Neural progenitor cell (in vitro differentiated cells): Measurements from ENCODE around the gene ADRA2C. TPM values are rescaled to one million over a fixed set of nuclear protein-coding genes. Genes with fewer than 3 reads are reported as not detected.

Experiments used
- DNase-seq: peaks from one replicate; pipeline ENCODE4 v3.0.0-alpha.2; 2016; ENCODE audit warnings: low spot score
- H2AFZ ChIP-seq: fragments of 200-600 bp; sonication (generic); replicated peaks from 2 replicates; pipeline ENCODE4 v1.6.1; 2016; ENCODE audit warnings: antibody characterized with exemption
- H3F3A ChIP-seq: fragments of 200-600 bp; sonication (generic); 2 replicates; pipeline ENCODE4 v1.6.1; 2016; ENCODE audit warnings: antibody characterized with exemption, low read depth
- H3K27ac ChIP-seq: fragments of 200-600 bp; sonication (generic); 2 replicates; pipeline ENCODE4 v1.5.1; 2016; ENCODE audit warnings: mild to moderate bottlenecking
- H3K27me3 ChIP-seq: fragments of 200-600 bp; sonication (generic); 2 replicates; pipeline ENCODE4 v1.6.1; 2016; ENCODE audit warnings: mild to moderate bottlenecking, moderate library complexity
- H3K36me3 ChIP-seq: fragments of 200-600 bp; sonication (generic); 2 replicates; pipeline ENCODE4 v1.5.1; 2016
- H3K4me1 ChIP-seq: fragments of 200-600 bp; sonication (generic); 2 replicates; pipeline ENCODE4 v1.6.1; 2016; ENCODE audit warnings: mixed run types
- H3K4me2 ChIP-seq: fragments of 200-600 bp; sonication (generic); 2 replicates; pipeline ENCODE4 v1.6.1; 2016
- H3K4me3 ChIP-seq: fragments of 200-600 bp; sonication (generic); 2 replicates; pipeline ENCODE4 v1.5.1; 2016
- H3K79me2 ChIP-seq: fragments of 200-600 bp; sonication (generic); 2 replicates; pipeline ENCODE4 v1.6.1; 2016; ENCODE audit warnings: low read depth
- H3K9ac ChIP-seq: fragments of 200-600 bp; sonication (generic); 2 replicates; pipeline ENCODE4 v1.6.1; 2016
- H3K9me3 ChIP-seq: fragments of 200-600 bp; sonication (generic); 2 replicates; pipeline ENCODE4 v1.5.1; 2016; ENCODE audit warnings: low read depth
- H4K20me1 ChIP-seq: fragments of 200-600 bp; sonication (generic); 2 replicates; pipeline ENCODE4 v1.6.1; 2016; ENCODE audit warnings: low read depth
- H3K27ac Mint-ChIP-seq: 3 replicates; pipeline ENCODE4 v1.8.0; 2021; ENCODE audit warnings: mixed read lengths
- H3K27me3 Mint-ChIP-seq: 2 replicates; pipeline ENCODE4 v1.8.0; 2022; ENCODE audit warnings: low read depth, mild to moderate bottlenecking, inconsistent platforms, moderate library complexity, mixed read lengths; ENCODE audit not compliant: insufficient read depth
- H3K36me3 Mint-ChIP-seq: 3 replicates; pipeline ENCODE4 v1.8.0; 2021; ENCODE audit warnings: mixed read lengths
- H3K4me1 Mint-ChIP-seq: 3 replicates; pipeline ENCODE4 v1.8.0; 2021; ENCODE audit warnings: mixed read lengths
- H3K4me3 Mint-ChIP-seq: 3 replicates; pipeline ENCODE4 v1.8.0; 2021; ENCODE audit warnings: mild to moderate bottlenecking, moderate library complexity, mixed read lengths
- H3K9me3 Mint-ChIP-seq: 3 replicates; pipeline ENCODE4 v1.8.0; 2020; ENCODE audit warnings: mixed read lengths
- EZH2 ChIP-seq: fragments of 200-600 bp; sonication (generic); IDR thresholded peaks from 2 replicates; pipeline ENCODE4 v1.6.1; 2017; ENCODE audit warnings: antibody characterized with exemption, mild to moderate bottlenecking, moderate library complexity
- EZH2phosphoT487 ChIP-seq: fragments of 200-600 bp; sonication (generic); IDR thresholded peaks from 2 replicates; pipeline ENCODE4 v1.6.1; 2017; ENCODE audit warnings: antibody characterized with exemption
- total RNA-seq: library from RNA; depleted of rRNA; stranded (reverse); fragments of >200 nt; gene quantifications from 2 replicates; pipeline ENCODE4 v1.2.3, GENCODE V29; 2015; ENCODE audit warnings: low replicate concordance
- TF ChIP-seq, protein P1 (sequence below): fragments of 200-600 bp; sonication (generic); IDR thresholded peaks from 2 replicates; pipeline ENCODE4 v1.5.1; 2017; ENCODE audit warnings: antibody characterized with exemption, mild to moderate bottlenecking

ADRA2C gene
- total RNA-seq, 1 donor from 2014 or later: 2.5 TPM

DNA sequence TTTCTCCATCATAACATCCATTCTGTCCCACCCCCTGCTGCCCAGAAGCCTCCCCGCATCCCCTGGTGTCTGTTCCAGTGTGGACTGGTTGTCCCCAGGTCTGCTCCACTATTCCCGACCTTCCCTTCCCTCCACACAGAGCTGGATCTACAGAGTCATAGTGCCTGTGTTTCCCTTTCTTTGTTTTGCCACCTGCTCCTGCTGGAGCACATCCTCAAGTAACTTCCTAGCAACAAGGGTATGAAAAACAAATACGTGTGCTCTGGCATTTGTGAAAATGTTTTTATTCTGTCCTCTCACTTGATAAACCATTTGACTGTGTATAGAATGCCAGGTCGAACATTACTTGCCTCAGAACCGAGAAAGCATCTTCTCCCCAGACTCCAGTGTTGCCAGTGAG lies 29.9 kb upstream of the ADRA2C start:
- Histone ChIP-seq H4K20me1 (no peaks in the 10 kb centered on the region), H3K27ac (no peak overlapping the region), H3K36me3 (no peaks in the 10 kb centered on the region), H3K4me1 (peaks cover 20% of the 10 kb centered on the region), H3K9ac (no peak overlapping the region), H3F3A (no peaks in the 10 kb centered on the region), H3K27me3 (no peaks in the 10 kb centered on the region), H3K79me2 (no peaks in the 10 kb centered on the region), H3K9me3 (no peaks in the 10 kb centered on the region), H2AFZ (no peak overlapping the region), H3K4me2 (no peak overlapping the region), H3K4me3 (no peak overlapping the region)
- no peaks in the 10 kb centered on the region for H3K36me3 Mint-ChIP-seq
- TF ChIP-seq EZH2 (no peak), EZH2phosphoT487 (no peak)
- TF ChIP-seq, protein P1, sequence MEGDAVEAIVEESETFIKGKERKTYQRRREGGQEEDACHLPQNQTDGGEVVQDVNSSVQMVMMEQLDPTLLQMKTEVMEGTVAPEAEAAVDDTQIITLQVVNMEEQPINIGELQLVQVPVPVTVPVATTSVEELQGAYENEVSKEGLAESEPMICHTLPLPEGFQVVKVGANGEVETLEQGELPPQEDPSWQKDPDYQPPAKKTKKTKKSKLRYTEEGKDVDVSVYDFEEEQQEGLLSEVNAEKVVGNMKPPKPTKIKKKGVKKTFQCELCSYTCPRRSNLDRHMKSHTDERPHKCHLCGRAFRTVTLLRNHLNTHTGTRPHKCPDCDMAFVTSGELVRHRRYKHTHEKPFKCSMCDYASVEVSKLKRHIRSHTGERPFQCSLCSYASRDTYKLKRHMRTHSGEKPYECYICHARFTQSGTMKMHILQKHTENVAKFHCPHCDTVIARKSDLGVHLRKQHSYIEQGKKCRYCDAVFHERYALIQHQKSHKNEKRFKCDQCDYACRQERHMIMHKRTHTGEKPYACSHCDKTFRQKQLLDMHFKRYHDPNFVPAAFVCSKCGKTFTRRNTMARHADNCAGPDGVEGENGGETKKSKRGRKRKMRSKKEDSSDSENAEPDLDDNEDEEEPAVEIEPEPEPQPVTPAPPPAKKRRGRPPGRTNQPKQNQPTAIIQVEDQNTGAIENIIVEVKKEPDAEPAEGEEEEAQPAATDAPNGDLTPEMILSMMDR: no peak
- DNase-seq: no peak
- no peak overlapping the region for H3K4me3 Mint-ChIP-seq
- peaks cover 15% of the 10 kb centered on the region for H3K4me1 Mint-ChIP-seq
- peaks cover 6% of the 10 kb centered on the region for H3K27me3 Mint-ChIP-seq
- peak overlapping the region; percentile 16 for H3K27ac Mint-ChIP-seq
- peaks cover 10% of the 10 kb centered on the region for H3K9me3 Mint-ChIP-seq

DNA sequence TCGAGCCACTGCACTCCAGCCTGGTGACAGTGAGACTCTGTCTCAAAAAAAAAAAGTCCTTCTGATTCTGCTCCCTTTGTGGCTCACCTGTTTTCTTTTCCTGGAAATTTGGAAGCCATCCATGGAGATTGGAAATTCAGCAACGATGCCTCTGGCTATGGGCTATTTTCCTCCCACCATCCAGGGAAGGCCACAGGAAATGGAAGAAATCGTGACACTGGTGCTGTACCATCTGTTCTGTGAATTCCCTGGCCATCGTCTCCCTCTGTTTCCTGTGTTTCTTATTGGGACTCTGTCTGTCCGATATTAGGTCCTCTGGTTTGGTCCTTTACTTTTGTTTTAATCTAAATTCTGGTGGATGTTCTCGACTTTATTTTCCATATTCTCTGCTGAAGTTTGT lies 29.4 kb upstream of the ADRA2C start:
- H3K27ac Mint-ChIP-seq: no peak overlapping the region
- no peaks in the 10 kb centered on the region for H3K79me2 ChIP-seq
- TF ChIP-seq, protein P1: no peak
- TF ChIP-seq EZH2 (no peak), EZH2phosphoT487 (no peak)
- H3K9ac ChIP-seq: no peak overlapping the region
- H3K27ac ChIP-seq: no peak overlapping the region
- H3K4me2 ChIP-seq: no peak overlapping the region
- DNase-seq: no peak
- H3K36me3 ChIP-seq: no peaks in the 10 kb centered on the region
- H3K36me3 Mint-ChIP-seq: no peaks in the 10 kb centered on the region
- H3K4me3 Mint-ChIP-seq: no peak overlapping the region
- no peak overlapping the region for H3K4me3 ChIP-seq
- no peaks in the 10 kb centered on the region for H3F3A ChIP-seq
- no peaks in the 10 kb centered on the region for H3K27me3 ChIP-seq
- H3K9me3 Mint-ChIP-seq: peaks cover 13% of the 10 kb centered on the region
- H4K20me1 ChIP-seq: no peaks in the 10 kb centered on the region
- peaks cover 7% of the 10 kb centered on the region for H3K27me3 Mint-ChIP-seq
- H3K9me3 ChIP-seq: no peaks in the 10 kb centered on the region
- H2AFZ ChIP-seq: no peak overlapping the region
- peaks cover 14% of the 10 kb centered on the region for H3K4me1 Mint-ChIP-seq
- H3K4me1 ChIP-seq: peaks cover 17% of the 10 kb centered on the region

DNA sequence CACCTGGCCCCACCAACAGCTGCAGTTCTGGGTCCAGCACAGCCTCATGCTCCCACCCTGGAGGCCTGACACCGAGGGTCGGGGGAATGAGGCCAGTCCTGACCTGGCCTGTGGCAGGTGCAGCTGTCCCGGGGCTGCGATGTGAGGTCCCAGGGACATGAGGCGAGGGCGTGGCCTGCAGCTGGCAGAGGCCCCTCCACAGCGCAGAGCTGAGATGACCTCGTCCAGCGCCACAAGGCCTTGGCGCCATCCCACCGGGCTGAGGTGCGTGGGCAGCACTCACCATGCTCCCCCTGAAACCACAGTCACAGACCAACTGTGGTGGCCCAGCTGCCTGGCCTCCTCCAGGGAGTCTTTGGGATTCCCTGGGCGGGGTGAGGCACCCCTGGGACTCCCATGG lies 26.6 kb upstream of the ADRA2C start:
- no peak overlapping the region for H3K27ac ChIP-seq
- H3F3A ChIP-seq: no peaks in the 10 kb centered on the region
- H2AFZ ChIP-seq: no peak overlapping the region
- no peak overlapping the region for H3K4me2 ChIP-seq
- H3K4me3 Mint-ChIP-seq: no peak overlapping the region
- peaks cover 26% of the 10 kb centered on the region for H3K27me3 Mint-ChIP-seq
- DNase-seq: no peak
- peaks cover 13% of the 10 kb centered on the region for H3K4me1 Mint-ChIP-seq
- no peaks in the 10 kb centered on the region for H3K36me3 ChIP-seq
- no peak overlapping the region for H3K4me3 ChIP-seq
- H3K36me3 Mint-ChIP-seq: no peaks in the 10 kb centered on the region
- H3K79me2 ChIP-seq: no peaks in the 10 kb centered on the region
- peaks cover 21% of the 10 kb centered on the region for H3K9me3 Mint-ChIP-seq
- H3K9ac ChIP-seq: no peak overlapping the region
- no peak overlapping the region for H3K27ac Mint-ChIP-seq
- TF ChIP-seq, protein P1: no peak
- TF ChIP-seq EZH2phosphoT487 (no peak), EZH2 (no peak)
- H3K9me3 ChIP-seq: no peaks in the 10 kb centered on the region
- H3K27me3 ChIP-seq: peaks cover 18% of the 10 kb centered on the region
- H3K4me1 ChIP-seq: peaks cover 11% of the 10 kb centered on the region
- no peaks in the 10 kb centered on the region for H4K20me1 ChIP-seq
